HL-60 (cell line): ENCODE results near the gene EP400.

Source experiments
- DNase-seq, 2 experiments: peaks; one replicate each; pipeline ENCODE4 v3.0.0-alpha.2; 2010 to 2020; ENCODE audit warnings: low read depth in 1 of 2, low spot score in 1 of 2
- H3K27ac ChIP-seq: fragments of 250-450 bp; sonication (Bioruptor Pico); replicated peaks from 2 replicates; pipeline ENCODE4 v1.5.1; 2020; ENCODE audit warnings: mild to moderate bottlenecking, moderate library complexity
- H3K27me3 ChIP-seq: fragments of 250-450 bp; sonication (Bioruptor Pico); 2 replicates; pipeline ENCODE4 v1.5.1; 2021; ENCODE audit warnings: mild to moderate bottlenecking, moderate library complexity; ENCODE audit not compliant: insufficient read depth, poor library complexity, severe bottlenecking
- H3K4me3 ChIP-seq: replicated peaks from 2 replicates; pipeline ENCODE4 v1.5.1; 2011; ENCODE audit warnings: mild to moderate bottlenecking, control low read depth, low read length; ENCODE audit not compliant: insufficient read depth
- GABPA ChIP-seq: IDR thresholded peaks from 2 replicates; pipeline ENCODE4 v1.6.1; 2012; ENCODE audit warnings: low read depth
- POLR2AphosphoS5 ChIP-seq: IDR thresholded peaks from 2 replicates; pipeline ENCODE4 v1.6.1; 2012; ENCODE audit warnings: low read depth
- SPI1 ChIP-seq: IDR thresholded peaks from 2 replicates; pipeline ENCODE4 v1.6.1; 2012; ENCODE audit warnings: low read depth, mild to moderate bottlenecking, borderline replicate concordance
- TF ChIP-seq, protein P1 (sequence below): IDR thresholded peaks from one replicate; pipeline ENCODE4 v1.5.1; 2011; ENCODE audit warnings: low read length, control low read depth, inconsistent platforms; ENCODE audit not compliant: insufficient read depth
- TF ChIP-seq, protein P2 (sequence below): IDR thresholded peaks from 2 replicates; pipeline ENCODE4 v1.6.1; 2012; ENCODE audit warnings: low read depth; ENCODE audit not compliant: insufficient replicate concordance

EP400 gene

DNA sequence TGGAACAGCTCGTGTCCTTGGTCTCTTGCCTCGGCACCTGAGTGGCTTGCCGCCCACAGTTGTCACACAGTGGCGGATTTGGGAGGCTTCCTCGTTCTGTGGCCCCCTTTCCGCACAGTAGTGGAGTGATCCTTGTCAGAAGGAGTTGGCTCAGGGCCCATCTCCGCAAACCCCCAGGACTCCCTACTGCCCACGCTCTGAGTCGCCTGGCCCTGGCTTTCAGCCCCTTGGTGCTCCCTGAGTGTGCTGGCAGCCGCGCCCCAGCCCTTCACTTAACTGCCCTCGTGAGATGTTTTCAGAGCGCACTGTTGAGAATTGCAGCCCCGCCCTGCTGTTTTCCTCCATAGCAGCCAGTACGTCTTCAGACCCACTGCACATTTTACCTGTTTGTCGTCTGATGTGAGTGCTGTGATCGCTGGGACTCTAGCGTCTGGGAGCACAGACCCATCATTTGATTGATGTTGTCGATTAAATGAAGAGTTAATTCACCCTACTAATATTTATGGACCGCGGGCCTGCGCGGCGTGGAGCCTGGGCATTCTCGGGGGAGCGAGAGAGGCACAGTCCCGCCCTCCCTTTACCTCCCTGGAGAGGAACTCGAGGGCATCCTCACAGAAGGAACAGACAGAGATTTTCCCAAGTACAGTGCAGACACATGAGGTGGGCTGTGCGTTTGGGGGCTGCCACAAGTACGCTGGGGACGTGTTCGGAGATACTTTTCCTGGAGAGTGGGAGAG, 102.6 kb downstream of the EP400 start:
- H3K27ac ChIP-seq = no peak overlapping the region
- no peak for TF ChIP-seq POLR2AphosphoS5
- TF ChIP-seq, protein P1, sequence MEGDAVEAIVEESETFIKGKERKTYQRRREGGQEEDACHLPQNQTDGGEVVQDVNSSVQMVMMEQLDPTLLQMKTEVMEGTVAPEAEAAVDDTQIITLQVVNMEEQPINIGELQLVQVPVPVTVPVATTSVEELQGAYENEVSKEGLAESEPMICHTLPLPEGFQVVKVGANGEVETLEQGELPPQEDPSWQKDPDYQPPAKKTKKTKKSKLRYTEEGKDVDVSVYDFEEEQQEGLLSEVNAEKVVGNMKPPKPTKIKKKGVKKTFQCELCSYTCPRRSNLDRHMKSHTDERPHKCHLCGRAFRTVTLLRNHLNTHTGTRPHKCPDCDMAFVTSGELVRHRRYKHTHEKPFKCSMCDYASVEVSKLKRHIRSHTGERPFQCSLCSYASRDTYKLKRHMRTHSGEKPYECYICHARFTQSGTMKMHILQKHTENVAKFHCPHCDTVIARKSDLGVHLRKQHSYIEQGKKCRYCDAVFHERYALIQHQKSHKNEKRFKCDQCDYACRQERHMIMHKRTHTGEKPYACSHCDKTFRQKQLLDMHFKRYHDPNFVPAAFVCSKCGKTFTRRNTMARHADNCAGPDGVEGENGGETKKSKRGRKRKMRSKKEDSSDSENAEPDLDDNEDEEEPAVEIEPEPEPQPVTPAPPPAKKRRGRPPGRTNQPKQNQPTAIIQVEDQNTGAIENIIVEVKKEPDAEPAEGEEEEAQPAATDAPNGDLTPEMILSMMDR = no peak
- TF ChIP-seq, protein P2, sequence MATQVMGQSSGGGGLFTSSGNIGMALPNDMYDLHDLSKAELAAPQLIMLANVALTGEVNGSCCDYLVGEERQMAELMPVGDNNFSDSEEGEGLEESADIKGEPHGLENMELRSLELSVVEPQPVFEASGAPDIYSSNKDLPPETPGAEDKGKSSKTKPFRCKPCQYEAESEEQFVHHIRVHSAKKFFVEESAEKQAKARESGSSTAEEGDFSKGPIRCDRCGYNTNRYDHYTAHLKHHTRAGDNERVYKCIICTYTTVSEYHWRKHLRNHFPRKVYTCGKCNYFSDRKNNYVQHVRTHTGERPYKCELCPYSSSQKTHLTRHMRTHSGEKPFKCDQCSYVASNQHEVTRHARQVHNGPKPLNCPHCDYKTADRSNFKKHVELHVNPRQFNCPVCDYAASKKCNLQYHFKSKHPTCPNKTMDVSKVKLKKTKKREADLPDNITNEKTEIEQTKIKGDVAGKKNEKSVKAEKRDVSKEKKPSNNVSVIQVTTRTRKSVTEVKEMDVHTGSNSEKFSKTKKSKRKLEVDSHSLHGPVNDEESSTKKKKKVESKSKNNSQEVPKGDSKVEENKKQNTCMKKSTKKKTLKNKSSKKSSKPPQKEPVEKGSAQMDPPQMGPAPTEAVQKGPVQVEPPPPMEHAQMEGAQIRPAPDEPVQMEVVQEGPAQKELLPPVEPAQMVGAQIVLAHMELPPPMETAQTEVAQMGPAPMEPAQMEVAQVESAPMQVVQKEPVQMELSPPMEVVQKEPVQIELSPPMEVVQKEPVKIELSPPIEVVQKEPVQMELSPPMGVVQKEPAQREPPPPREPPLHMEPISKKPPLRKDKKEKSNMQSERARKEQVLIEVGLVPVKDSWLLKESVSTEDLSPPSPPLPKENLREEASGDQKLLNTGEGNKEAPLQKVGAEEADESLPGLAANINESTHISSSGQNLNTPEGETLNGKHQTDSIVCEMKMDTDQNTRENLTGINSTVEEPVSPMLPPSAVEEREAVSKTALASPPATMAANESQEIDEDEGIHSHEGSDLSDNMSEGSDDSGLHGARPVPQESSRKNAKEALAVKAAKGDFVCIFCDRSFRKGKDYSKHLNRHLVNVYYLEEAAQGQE = no peak
- TF ChIP-seq SPI1 = no peak
- no peak for TF ChIP-seq GABPA
- H3K27me3 ChIP-seq = no peaks in the 10 kb centered on the region
- DNase-seq = no peak
- no peak overlapping the region for H3K4me3 ChIP-seq

DNA sequence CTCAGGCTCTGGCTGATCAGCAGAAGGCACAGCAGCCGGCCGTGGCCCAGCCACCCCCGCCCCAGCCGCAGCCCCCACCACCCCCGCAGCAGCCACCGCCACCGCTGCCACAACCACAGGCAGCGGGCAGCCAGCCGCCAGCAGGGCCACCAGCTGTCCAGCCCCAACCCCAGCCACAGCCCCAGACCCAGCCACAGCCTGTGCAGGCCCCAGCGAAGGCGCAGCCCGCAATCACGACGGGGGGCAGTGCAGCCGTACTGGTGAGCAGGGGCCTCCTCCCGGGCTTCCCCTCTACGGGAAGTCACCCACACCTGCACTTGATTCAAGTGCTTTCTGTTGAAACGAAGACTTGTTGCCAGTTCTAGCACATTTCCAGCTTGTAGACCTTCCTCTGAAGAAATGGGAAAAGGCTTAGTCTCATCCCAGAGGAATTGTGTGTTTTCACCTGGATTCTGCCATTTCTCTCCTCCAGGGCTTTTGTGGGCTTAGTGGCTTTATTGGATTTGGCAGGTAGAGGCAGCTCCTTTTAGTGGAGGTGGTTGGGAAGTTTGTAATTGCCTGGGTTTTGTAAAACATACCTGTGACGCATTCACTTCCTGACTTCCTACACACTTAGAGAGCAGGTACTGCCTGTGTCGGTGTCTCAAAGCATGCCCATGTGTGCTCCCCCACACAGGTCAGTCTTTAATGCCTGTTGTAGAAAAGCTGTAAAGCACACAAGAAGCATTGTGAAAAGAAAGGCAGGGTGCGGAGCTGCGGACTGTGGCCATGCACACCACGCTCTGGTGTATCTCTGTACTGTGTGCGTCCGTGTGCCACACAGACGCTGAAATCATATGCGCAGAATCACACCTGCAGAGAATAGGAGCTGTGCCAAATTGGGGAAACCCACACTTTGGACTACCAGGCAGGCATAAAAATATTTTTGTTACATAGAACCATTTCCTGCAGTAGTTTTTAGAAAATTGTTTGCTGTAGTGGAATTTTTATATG, 103.9 kb downstream of the EP400 start:
- TF ChIP-seq GABPA = no peak
- TF ChIP-seq POLR2AphosphoS5 = no peak
- TF ChIP-seq, protein P2 = no peak
- no peak for TF ChIP-seq SPI1
- TF ChIP-seq, protein P1 = no peak
- Histone ChIP-seq H3K27me3 (no peaks in the 10 kb centered on the region), H3K27ac (no peak overlapping the region), H3K4me3 (no peak overlapping the region)
- no peak for DNase-seq

DNA sequence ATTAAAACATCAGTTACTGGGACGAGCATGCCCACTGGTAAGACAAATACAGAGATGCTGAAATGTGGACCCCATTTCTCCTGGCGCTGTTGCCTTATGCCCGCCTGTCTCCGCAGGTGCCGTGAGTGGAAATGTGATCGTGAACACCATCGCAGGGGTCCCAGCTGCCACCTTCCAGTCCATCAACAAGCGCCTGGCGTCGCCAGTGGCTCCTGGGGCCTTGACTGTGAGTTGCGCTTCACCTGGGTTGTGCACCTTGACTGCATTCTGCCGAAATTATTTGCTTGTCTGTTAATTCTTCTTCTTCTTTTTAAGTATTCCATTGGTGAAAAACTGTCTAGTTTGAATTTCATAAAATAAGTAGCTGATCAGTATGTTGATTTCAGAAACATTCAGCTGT, 105.2 kb downstream of the EP400 start:
- Histone ChIP-seq H3K27me3 (no peaks in the 10 kb centered on the region), H3K4me3 (no peak overlapping the region), H3K27ac (no peak overlapping the region)
- TF ChIP-seq SPI1 (no peak), POLR2AphosphoS5 (no peak), GABPA (no peak)
- TF ChIP-seq, protein P1 = no peak
- TF ChIP-seq, protein P2 = no peak
- DNase-seq = no peak
